Panc1 (cell line): ENCODE results near the gene FRMPD1. TPM values are rescaled to one million over a fixed set of nuclear protein-coding genes. Genes with fewer than 3 reads are reported as not detected.
A peak's percentile ranks its signal among the peaks of the same experiment; 100 is the strongest.

ENCODE experiments used
- ATAC-seq: fragments of 200-7000 bp; cut with Tn5 transposase; 2 replicates; pipeline ENCODE4 v1.9.1; 2020; ENCODE audit warnings: mild to moderate bottlenecking, moderate library complexity
- BruUV-seq: library from RNA; stranded (reverse); fragments of 400-500 nt; replicated peaks from 2 replicates; lab custom pipeline; 2021; lab: Mats Ljungman, UMichigan
- CTCF ChIA-PET: fragments of 300-600 bp; sonication (Branson Sonifier 250); formaldehyde crosslinking; loops from one replicate; lab custom pipeline; 2022; ENCODE audit warnings: antibody characterized with exemption; lab: Charles Lee
- POLR2A ChIA-PET: fragments of 300-600 bp; sonication (Branson Sonifier 250); formaldehyde crosslinking; loops from one replicate; lab custom pipeline; 2022; ENCODE audit warnings: antibody characterized with exemption; lab: Charles Lee
- DNase-seq: peaks from one replicate; pipeline ENCODE4 v3.0.0-alpha.2; 2010; ENCODE audit warnings: low read depth, low spot score
- H3K27ac ChIP-seq: 2 replicates; pipeline ENCODE4 v1.5.1; 2011; ENCODE audit warnings: mild to moderate bottlenecking, low read length, inconsistent platforms
- H3K27me3 ChIP-seq: fragments of 200-500 bp; sonication (Bioruptor generic); 2 replicates; pipeline ENCODE4 v1.6.0; 2014; ENCODE audit warnings: low read length, inconsistent platforms; ENCODE audit not compliant: control insufficient read depth, insufficient read depth
- H3K36me3 ChIP-seq: fragments of 200-500 bp; sonication (Bioruptor generic); 2 replicates; pipeline ENCODE4 v1.5.1; 2014; ENCODE audit warnings: inconsistent platforms, mild to moderate bottlenecking, low read length, moderate library complexity; ENCODE audit not compliant: control insufficient read depth, insufficient read depth
- H3K4me1 ChIP-seq: 2 replicates; pipeline ENCODE4 v1.5.1; 2011; ENCODE audit warnings: inconsistent platforms, mild to moderate bottlenecking, low read length, moderate library complexity; ENCODE audit not compliant: control insufficient read depth, insufficient read depth
- H3K4me3 ChIP-seq, 2 experiments: 2 replicates each; pipeline ENCODE4 v1.5.1; 2011 to 2012; ENCODE audit warnings: low read depth in 2 of 2, low read length in 2 of 2, mild to moderate bottlenecking in 2 of 2, inconsistent platforms in 1 of 2, moderate library complexity in 1 of 2
- H3K9me3 ChIP-seq: fragments of 200-500 bp; sonication (Bioruptor generic); 2 replicates; pipeline ENCODE4 v1.5.1; 2014; ENCODE audit warnings: low read depth, mild to moderate bottlenecking, inconsistent platforms, low read length, moderate library complexity; ENCODE audit not compliant: control insufficient read depth, insufficient read depth
- CTCF ChIP-seq: fragments of 450-650 bp; IDR thresholded peaks from 2 replicates; pipeline ENCODE4 v1.5.1; 2017; ENCODE audit warnings: mild to moderate bottlenecking
- POLR2AphosphoS5 ChIP-seq: IDR thresholded peaks from 2 replicates; pipeline ENCODE4 v1.6.1; 2012; ENCODE audit warnings: mild to moderate bottlenecking, low read depth, low read length, moderate library complexity
- SIN3A ChIP-seq: IDR thresholded peaks from 2 replicates; pipeline ENCODE4 v1.6.1; 2012; ENCODE audit warnings: low read depth, mild to moderate bottlenecking, low read length, moderate library complexity, borderline replicate concordance; ENCODE audit not compliant: insufficient read depth
- TCF7L2 ChIP-seq: IDR thresholded peaks from 2 replicates; pipeline ENCODE4 v1.6.1; 2011; ENCODE audit warnings: mild to moderate bottlenecking, low read depth, low read length, inconsistent platforms
- in situ Hi-C: cut with HindIII; loops from 2 replicates; pipeline ENCODE4 v1.10.0; 2016; ENCODE audit warnings: low sequenced_read_pairs, low pct_unique_long_range_greater_than_20kb
- intact Hi-C: fragments of 100-400 bp; cut with micrococcal nuclease; formaldehyde crosslinking; loops from one replicate; pipeline ENCODE4 v1.10.0; 2022; ENCODE audit not compliant: unreplicated experiment
- total RNA-seq: library from RNA; stranded (reverse); gene quantifications from one replicate; pipeline ENCODE4 v1.2.1, GENCODE V29; 2021; ENCODE audit not compliant: unreplicated experiment
- TF ChIP-seq, protein P1 (sequence below), 2 experiments: IDR thresholded peaks; 2 replicates each; pipeline ENCODE4 v1.6.1; 2011 to 2012; ENCODE audit warnings: low read depth in 2 of 2, control low read depth in 1 of 2, low read length in 1 of 2, mild to moderate bottlenecking in 1 of 2, moderate library complexity in 1 of 2; ENCODE audit not compliant: insufficient read depth in 1 of 2

Gene FRMPD1
- total RNA-seq, 1 experiment from 2014 or later, result 0.21 TPM

GRCh38 chr9:37622462-37622861 lies 28.3 kb upstream of the FRMPD1 start:
- CTCF ChIA-PET, result no interaction called here
- H3K27me3 ChIP-seq, result no peaks in the 10 kb centered on the region
- DNase-seq, result no peak

GRCh38 chr9:37623267-37623666 lies 27.5 kb upstream of the FRMPD1 start:
- Histone ChIP-seq H3K9me3 (no peaks in the 10 kb centered on the region), H3K36me3 (no peaks in the 10 kb centered on the region), H3K4me1 (no peaks in the 10 kb centered on the region), H3K27me3 (no peaks in the 10 kb centered on the region), H3K27ac (no peak overlapping the region), H3K4me3 (no peak overlapping the region)
- POLR2A ChIA-PET, result no interaction called here
- in situ Hi-C loops, result no loop called here
- no peak for ATAC-seq
- CTCF ChIA-PET, result no interaction called here
- peak; percentile 13; the same call in 1 of the 2 replicates for TF ChIP-seq CTCF
- TF ChIP-seq, protein P1, sequence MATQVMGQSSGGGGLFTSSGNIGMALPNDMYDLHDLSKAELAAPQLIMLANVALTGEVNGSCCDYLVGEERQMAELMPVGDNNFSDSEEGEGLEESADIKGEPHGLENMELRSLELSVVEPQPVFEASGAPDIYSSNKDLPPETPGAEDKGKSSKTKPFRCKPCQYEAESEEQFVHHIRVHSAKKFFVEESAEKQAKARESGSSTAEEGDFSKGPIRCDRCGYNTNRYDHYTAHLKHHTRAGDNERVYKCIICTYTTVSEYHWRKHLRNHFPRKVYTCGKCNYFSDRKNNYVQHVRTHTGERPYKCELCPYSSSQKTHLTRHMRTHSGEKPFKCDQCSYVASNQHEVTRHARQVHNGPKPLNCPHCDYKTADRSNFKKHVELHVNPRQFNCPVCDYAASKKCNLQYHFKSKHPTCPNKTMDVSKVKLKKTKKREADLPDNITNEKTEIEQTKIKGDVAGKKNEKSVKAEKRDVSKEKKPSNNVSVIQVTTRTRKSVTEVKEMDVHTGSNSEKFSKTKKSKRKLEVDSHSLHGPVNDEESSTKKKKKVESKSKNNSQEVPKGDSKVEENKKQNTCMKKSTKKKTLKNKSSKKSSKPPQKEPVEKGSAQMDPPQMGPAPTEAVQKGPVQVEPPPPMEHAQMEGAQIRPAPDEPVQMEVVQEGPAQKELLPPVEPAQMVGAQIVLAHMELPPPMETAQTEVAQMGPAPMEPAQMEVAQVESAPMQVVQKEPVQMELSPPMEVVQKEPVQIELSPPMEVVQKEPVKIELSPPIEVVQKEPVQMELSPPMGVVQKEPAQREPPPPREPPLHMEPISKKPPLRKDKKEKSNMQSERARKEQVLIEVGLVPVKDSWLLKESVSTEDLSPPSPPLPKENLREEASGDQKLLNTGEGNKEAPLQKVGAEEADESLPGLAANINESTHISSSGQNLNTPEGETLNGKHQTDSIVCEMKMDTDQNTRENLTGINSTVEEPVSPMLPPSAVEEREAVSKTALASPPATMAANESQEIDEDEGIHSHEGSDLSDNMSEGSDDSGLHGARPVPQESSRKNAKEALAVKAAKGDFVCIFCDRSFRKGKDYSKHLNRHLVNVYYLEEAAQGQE (IDR thresholded peaks at IDR 0.05; ENCODE audit: insufficient read depth in 1 of 2, low read depth in 2 of 2, low read length in 1 of 2), result no peak
- no TSS peak for BruUV-seq
- intact Hi-C loops, result no loop called here
- DNase-seq, result no peak

More at GRCh38 chr9:37622462-37622861, 28.3 kb upstream of the FRMPD1 start:
- no TSS peak for BruUV-seq
- no peak for ATAC-seq
- Histone ChIP-seq H3K36me3 (no peaks in the 10 kb centered on the region), H3K4me1 (no peaks in the 10 kb centered on the region), H3K9me3 (no peaks in the 10 kb centered on the region), H3K27ac (no peak overlapping the region), H3K4me3 (no peak overlapping the region)
- TF ChIP-seq POLR2AphosphoS5 (no peak), CTCF (no peak; the same call in 1 of the 2 replicates), SIN3A (no peak), TCF7L2 (no peak)
- TF ChIP-seq, protein P1 (IDR thresholded peaks at IDR 0.05; ENCODE audit: insufficient read depth in 1 of 2, low read depth in 2 of 2, low read length in 1 of 2), result no peak
- in situ Hi-C loops, result no loop called here
- intact Hi-C loops, result no loop called here
- POLR2A ChIA-PET, result no interaction called here
